ENCODE measurements around the gene PI4K2B.

GRCh38 chr4:25223802-25224375, 9.9 kb upstream of the PI4K2B start:
- TF ChIP-seq, protein P1, sequence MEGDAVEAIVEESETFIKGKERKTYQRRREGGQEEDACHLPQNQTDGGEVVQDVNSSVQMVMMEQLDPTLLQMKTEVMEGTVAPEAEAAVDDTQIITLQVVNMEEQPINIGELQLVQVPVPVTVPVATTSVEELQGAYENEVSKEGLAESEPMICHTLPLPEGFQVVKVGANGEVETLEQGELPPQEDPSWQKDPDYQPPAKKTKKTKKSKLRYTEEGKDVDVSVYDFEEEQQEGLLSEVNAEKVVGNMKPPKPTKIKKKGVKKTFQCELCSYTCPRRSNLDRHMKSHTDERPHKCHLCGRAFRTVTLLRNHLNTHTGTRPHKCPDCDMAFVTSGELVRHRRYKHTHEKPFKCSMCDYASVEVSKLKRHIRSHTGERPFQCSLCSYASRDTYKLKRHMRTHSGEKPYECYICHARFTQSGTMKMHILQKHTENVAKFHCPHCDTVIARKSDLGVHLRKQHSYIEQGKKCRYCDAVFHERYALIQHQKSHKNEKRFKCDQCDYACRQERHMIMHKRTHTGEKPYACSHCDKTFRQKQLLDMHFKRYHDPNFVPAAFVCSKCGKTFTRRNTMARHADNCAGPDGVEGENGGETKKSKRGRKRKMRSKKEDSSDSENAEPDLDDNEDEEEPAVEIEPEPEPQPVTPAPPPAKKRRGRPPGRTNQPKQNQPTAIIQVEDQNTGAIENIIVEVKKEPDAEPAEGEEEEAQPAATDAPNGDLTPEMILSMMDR (conservative IDR thresholded peaks at IDR 0.05; ENCODE audit: low read depth, low read length), result no peak
- no peak for TF ChIP-seq EZH2 (IDR thresholded peaks at IDR 0.05; ENCODE audit: low read length, unreplicated experiment)
